ENCODE data around the gene OR3A1. TPM values are rescaled to one million over a fixed set of nuclear protein-coding genes. Genes with fewer than 3 reads are reported as not detected.
"Not testable (repeated sequence)": the region's sequence is repeated elsewhere in the genome, so short reads cannot be mapped to it uniquely, and the experiment has no call there.

OR3A1 gene
- total RNA-seq, 1 donor from 2014 or later = 0.18 TPM

DNA sequence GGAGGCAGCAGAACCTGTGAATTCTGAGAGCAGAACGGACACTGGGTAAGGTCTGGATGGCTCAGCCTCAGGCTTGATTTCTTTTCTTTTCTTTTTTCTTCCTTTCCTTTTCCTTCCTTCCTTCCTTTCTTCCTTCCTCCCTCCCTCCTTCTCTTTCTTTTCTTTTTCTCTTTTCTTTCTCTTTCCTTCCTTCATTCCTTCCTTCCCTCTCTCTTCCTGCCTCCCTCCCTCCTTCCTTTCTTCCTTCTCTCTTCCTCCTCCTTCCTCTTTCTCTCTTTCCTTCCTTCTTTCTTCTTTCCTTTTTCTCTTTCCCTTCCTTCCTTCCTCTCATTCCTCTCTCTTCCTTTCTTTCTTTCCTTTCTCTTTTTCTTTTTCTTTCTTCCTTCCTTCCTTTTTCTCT, 38.0 kb downstream of the OR3A1 start:
- H3K27ac Mint-ChIP-seq = no peak overlapping the region
- no peak overlapping the region for H3K4me3 Mint-ChIP-seq
- no peaks in the 10 kb centered on the region for H3K9me3 Mint-ChIP-seq
- ATAC-seq (ENCODE audit: low read depth) (no peak), DNase-seq (no peak)
- TF ChIP-seq, protein P1, sequence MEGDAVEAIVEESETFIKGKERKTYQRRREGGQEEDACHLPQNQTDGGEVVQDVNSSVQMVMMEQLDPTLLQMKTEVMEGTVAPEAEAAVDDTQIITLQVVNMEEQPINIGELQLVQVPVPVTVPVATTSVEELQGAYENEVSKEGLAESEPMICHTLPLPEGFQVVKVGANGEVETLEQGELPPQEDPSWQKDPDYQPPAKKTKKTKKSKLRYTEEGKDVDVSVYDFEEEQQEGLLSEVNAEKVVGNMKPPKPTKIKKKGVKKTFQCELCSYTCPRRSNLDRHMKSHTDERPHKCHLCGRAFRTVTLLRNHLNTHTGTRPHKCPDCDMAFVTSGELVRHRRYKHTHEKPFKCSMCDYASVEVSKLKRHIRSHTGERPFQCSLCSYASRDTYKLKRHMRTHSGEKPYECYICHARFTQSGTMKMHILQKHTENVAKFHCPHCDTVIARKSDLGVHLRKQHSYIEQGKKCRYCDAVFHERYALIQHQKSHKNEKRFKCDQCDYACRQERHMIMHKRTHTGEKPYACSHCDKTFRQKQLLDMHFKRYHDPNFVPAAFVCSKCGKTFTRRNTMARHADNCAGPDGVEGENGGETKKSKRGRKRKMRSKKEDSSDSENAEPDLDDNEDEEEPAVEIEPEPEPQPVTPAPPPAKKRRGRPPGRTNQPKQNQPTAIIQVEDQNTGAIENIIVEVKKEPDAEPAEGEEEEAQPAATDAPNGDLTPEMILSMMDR (IDR thresholded peaks at IDR 0.05) = no peak
- H3K36me3 Mint-ChIP-seq (ENCODE audit: low read depth) = no peaks in the 10 kb centered on the region
- H3K4me1 Mint-ChIP-seq = no peaks in the 10 kb centered on the region
- ChIA-PET CTCF (no interaction called here), POLR2A (no interaction called here)
- intact Hi-C loops (cut with micrococcal nuclease) = no loop called here
- no peaks in the 10 kb centered on the region for H3K27me3 Mint-ChIP-seq

DNA sequence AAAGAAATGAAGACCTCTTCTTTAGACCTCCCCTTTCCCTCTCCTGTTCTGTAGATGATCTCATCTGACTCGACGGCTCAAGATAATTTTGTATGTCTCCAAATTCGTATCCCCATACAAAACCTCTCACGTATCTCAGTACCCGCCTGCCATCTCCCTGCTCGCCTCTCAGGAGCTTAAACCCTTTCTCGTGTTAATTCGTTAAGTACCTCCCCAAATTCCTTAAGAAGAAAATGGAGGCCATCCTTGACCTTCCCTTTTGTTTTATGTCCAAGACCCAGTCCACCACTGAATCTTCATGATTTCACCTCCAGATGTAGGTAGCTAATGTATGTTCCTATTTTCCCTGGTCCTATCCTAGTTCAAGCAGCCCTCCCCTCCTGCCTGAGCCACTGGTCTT, 41.6 kb downstream of the OR3A1 start:
- intact Hi-C loops (cut with micrococcal nuclease) = no loop called here
- DNase-seq (no peak), ATAC-seq (ENCODE audit: low read depth) (no peak)
- H3K36me3 Mint-ChIP-seq (ENCODE audit: low read depth) = no peaks in the 10 kb centered on the region
- no peak overlapping the region for H3K4me3 Mint-ChIP-seq
- CTCF ChIA-PET = no interaction called here
- no peaks in the 10 kb centered on the region for H3K9me3 Mint-ChIP-seq
- no peak overlapping the region for H3K27ac Mint-ChIP-seq
- H3K4me1 Mint-ChIP-seq = no peaks in the 10 kb centered on the region
- POLR2A ChIA-PET = no interaction called here
- H3K27me3 Mint-ChIP-seq = peaks cover 5% of the 10 kb centered on the region
- TF ChIP-seq, protein P1 (IDR thresholded peaks at IDR 0.05) = no peak

DNA sequence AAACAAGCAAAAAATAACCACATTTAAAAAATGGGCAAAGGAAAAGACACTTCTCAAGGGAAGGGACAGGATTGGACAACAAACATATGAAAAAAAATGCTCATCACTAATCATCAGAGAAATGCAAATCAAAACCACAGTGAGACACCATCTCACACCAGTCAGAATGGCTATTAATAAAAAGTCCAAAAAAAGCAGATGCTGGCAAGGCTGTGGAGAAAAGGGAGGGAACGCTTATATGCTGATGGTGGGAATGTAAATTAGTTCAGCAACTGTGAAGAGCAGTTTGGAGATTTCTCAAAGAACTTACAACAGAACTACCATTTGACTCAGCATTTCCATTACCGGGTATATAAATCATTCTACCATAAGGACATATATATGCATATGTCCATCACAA, 49.1 kb downstream of the OR3A1 start:
- H3K27me3 Mint-ChIP-seq; ATAC-seq (ENCODE audit: low read depth); H3K27ac Mint-ChIP-seq; H3K9me3 Mint-ChIP-seq; H3K4me3 Mint-ChIP-seq; DNase-seq; intact Hi-C loops (cut with micrococcal nuclease); H3K36me3 Mint-ChIP-seq (ENCODE audit: low read depth); CTCF ChIA-PET; H3K4me1 Mint-ChIP-seq; POLR2A ChIA-PET: not testable (repeated sequence)

DNA sequence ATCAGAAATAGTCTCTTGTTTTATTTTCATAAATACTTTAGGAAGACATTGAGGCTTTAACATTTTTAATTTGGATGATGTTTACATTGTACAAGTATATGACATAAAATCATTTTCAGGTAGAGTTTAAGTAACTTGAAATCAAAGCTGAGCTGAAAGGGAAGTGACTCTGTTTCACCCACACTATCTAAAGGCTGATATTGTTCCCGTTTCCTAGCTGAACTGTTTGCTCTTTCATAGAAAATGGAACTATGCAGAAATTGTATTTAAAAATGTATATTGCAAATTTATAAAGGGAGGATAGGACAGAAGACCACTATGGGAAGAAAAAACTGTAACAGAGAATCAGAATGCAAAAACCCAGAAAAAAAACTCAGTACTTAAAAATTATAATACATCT, 53.3 kb downstream of the OR3A1 start:
- H3K4me1 Mint-ChIP-seq; H3K27ac Mint-ChIP-seq; H3K36me3 Mint-ChIP-seq (ENCODE audit: low read depth); POLR2A ChIA-PET; DNase-seq; H3K9me3 Mint-ChIP-seq; H3K4me3 Mint-ChIP-seq; H3K27me3 Mint-ChIP-seq; ATAC-seq (ENCODE audit: low read depth); CTCF ChIA-PET; intact Hi-C loops (cut with micrococcal nuclease): not testable (repeated sequence)

DNA sequence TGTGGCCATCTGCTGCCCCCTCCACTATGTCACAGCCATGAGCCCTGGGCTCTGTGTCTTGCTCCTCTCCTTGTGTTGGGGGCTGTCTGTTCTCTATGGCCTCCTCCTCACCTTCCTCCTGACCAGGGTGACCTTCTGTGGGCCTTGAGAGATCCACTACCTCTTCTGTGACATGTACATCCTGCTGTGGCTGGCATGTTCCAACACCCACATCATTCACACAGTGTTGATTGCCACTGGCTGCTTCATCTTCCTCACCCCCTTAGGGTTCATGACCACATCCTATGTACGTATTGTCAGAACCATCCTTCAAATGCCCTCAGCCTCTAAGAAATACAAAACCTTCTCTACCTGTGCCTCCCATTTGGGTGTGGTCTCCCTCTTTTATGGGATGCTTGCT, 57.1 kb downstream of the OR3A1 start:
- POLR2A ChIA-PET; CTCF ChIA-PET; H3K9me3 Mint-ChIP-seq; H3K36me3 Mint-ChIP-seq (ENCODE audit: low read depth); H3K4me1 Mint-ChIP-seq; H3K27me3 Mint-ChIP-seq; DNase-seq; ATAC-seq (ENCODE audit: low read depth); intact Hi-C loops (cut with micrococcal nuclease); H3K4me3 Mint-ChIP-seq; H3K27ac Mint-ChIP-seq: not testable (repeated sequence)

Other genes starting within 250 kb of the OR3A1 start
- gene OR1D5, start 234.8 kb downstream of the OR3A1 start, total RNA-seq = not detected in 2 replicates
- not detected in 2 replicates for gene OR1D2, start 193.9 kb downstream of the OR3A1 start, total RNA-seq
- not detected in 2 replicates for gene OR1G1, start 170.8 kb downstream of the OR3A1 start, total RNA-seq
- gene OR1A2, start 100.8 kb downstream of the OR3A1 start, total RNA-seq = not detected in 2 replicates
- gene OR1A1, start 90.7 kb downstream of the OR3A1 start, total RNA-seq = not detected in 2 replicates
- 0.64 and 2.2 TPM in 2 replicates for gene OR3A2, start 87.9 kb upstream of the OR3A1 start, total RNA-seq
- gene OR1E1, start 100.0 kb upstream of the OR3A1 start, total RNA-seq = not detected in 2 replicates
- not detected in 2 replicates for gene OR3A3, start 113.0 kb upstream of the OR3A1 start, total RNA-seq
- gene OR1E2, start 135.5 kb upstream of the OR3A1 start, total RNA-seq = not detected in 2 replicates
- not detected in 2 replicates for gene SPATA22, start 173.5 kb upstream of the OR3A1 start, total RNA-seq
- not detected in 2 replicates for gene ASPA, start 177.6 kb upstream of the OR3A1 start, total RNA-seq